ENCODE data around the gene TMEM14B.
"Not testable (repeated sequence)": the region's sequence is repeated elsewhere in the genome, so short reads cannot be mapped to it uniquely, and the experiment has no call there.

Gene TMEM14B

GRCh38 chr6:10743515-10743914 lies 4.1 kb upstream of the TMEM14B start:
- no peak for DNase-seq (ENCODE audit: low read depth, low spot score)

GRCh38 chr6:10745116-10745515 lies 2.5 kb upstream of the TMEM14B start:
- DNase-seq (ENCODE audit: low read depth, low spot score), result no peak
- H3K27ac ChIP-seq, result no peak overlapping the region

More at GRCh38 chr6:10743515-10743914, 4.1 kb upstream of the TMEM14B start:
- H3K27ac ChIP-seq, result no peak overlapping the region

DNA sequence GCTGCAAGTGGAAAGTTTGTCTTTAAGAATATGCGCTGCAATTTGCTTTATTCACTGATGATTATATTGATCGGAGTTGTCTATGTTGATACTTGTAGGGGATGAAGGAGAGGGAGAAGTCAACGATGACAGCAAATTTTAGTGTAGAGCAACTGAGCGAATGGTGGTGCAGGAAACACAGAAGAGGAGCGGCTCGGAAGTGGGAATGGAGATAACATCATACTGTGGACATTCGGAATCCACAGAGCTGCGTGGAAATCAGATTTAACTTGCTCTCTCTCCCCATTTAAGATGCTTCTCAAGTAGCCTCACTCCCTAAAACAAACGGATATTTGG lies 722 bp upstream of the TMEM14B start:
- peak overlapping the region; percentile 47 for H3K27ac ChIP-seq
- no peak for DNase-seq (ENCODE audit: low read depth, low spot score)

DNA sequence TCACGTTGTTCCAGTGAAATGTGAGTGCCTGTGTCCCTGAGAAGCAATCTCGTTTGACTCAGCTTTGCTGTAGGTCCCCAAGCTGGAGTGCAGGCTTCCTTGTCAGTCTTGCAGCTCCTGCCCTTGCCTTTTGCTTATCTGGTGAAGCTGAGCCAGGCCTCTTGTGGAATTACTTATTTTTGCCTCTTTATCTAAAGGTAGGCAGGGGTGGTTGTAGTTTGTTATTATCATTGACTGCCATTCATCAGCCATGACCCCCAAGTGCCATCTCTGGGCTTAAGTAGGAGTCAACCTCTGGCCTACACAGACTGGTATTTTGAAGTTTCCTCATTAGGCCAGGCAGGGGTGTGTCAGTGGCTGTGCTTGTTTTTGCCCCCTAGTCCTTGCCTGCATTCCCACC lies 2.1 kb downstream of the TMEM14B start:
- no peak overlapping the region for H3K27ac ChIP-seq
- DNase-seq (ENCODE audit: low read depth, low spot score), result no peak

DNA sequence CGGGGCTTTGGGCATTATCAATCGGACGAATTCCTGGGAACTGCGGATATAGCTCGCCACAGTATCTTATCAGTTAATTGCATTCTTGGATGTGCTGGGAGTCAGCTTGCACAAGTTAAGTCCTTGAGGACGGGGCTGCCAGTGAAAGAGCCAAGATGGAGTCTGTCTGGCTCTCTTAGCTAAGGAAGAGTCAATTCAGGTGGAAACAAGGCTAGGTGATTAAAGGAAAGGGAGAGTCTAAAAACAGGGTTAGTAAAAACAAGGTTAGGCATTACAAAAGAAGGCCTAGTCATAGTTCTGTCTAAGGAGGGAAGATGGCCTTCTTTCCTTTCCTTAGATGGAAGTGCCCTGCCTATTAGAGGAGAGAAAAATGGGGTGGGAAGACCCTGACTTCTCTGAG lies 3.0 kb downstream of the TMEM14B start:
- DNase-seq (ENCODE audit: low read depth, low spot score); H3K27ac ChIP-seq: not testable (repeated sequence)

- not testable (repeated sequence) for H3K27ac ChIP-seq; DNase-seq (ENCODE audit: low read depth, low spot score)
Observed at GRCh38 chr6:10751757-10752156, 4.2 kb downstream of the TMEM14B start.

DNA sequence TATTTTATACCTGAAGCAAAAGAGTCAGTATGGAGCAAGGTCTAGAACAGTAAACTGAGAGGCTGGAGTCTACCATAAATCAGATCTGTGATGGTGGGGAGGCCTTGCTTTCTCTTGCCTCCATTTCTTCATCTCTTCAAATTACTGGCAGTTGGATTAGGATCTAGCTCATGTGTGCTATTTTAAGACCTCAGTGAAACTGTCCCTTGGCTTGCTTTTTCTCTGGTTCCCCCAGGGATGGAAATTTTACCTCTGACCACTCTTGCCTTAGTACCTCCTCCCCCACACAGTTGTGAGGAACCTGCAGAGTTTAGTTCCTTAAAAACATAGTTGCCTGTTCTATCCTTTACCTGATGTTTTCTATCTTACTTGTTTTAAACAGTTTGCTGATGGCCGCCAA lies 8.5 kb downstream of the TMEM14B start:
- no peak overlapping the region for H3K27ac ChIP-seq
- no peak for DNase-seq (ENCODE audit: low read depth, low spot score)

- DNase-seq (ENCODE audit: low read depth, low spot score), result peak; percentile 87
- H3K27ac ChIP-seq, result peak overlapping the region; percentile 95
Observed at GRCh38 chr6:10759312-10759839, 11.8 kb downstream of the TMEM14B start.

GRCh38 chr6:10759884-10760329 lies 12.3 kb downstream of the TMEM14B start:
- H3K27ac ChIP-seq, result peak overlapping the region; percentile 95
- DNase-seq (ENCODE audit: low read depth, low spot score), result peak; percentile 96

- no peak overlapping the region for H3K27ac ChIP-seq
- DNase-seq (ENCODE audit: low read depth, low spot score), result no peak
Observed at GRCh38 chr6:10763006-10763405, 15.4 kb downstream of the TMEM14B start.

GRCh38 chr6:10769419-10769818 lies 21.8 kb downstream of the TMEM14B start:
- no peak overlapping the region for H3K27ac ChIP-seq
- no peak for DNase-seq (ENCODE audit: low read depth, low spot score)

DNA sequence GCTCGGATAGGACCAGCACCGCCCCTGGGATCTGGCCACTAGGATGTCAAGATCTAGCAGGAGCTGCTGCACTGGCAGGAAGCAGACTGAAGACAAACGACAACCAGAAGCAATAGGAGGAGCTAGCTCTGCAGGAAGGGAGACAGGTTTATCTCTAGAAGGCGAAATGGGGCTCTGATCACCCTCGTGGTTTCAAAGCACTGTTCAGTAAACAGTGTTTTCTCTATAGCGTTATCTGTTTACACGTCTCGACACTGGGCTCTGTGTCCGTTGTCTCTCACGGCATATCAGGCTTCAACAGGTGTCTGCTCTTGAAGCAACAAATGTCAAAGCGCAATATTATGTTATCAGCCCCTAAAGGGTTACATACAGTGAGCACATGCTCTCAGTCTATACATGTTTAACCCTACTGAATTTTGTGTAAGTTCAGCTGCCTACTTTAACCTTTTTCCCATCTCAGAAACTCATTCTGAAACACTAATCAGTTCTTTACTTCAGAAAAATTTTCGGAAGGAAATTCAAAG lies 23.8 kb downstream of the TMEM14B start:
- DNase-seq (ENCODE audit: low read depth, low spot score), result no peak

DNA sequence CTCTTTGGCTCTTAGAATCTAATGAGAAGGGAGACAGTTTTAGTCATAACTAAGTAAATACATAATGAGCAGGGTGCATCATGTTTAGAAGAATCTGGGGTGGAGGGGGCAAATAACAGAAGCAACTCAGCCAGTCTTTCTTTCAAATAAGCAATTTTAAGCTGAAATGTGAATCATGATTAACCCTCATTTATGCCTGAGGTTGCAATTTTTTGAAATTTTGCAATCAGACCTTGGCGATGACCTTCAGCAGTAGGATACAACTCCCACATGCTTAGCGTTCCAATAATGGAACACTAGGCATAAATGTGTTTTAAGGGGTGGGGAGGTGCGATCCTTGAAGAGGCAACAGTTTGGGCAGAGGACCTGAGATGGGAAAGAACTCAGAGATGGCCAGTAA lies 30.6 kb downstream of the TMEM14B start:
- H3K27ac ChIP-seq, result no peak overlapping the region
- no peak for DNase-seq (ENCODE audit: low read depth, low spot score)

More for the DNA sequence above, 23.8 kb downstream of the TMEM14B start:
- no peak overlapping the region for H3K27ac ChIP-seq

DNA sequence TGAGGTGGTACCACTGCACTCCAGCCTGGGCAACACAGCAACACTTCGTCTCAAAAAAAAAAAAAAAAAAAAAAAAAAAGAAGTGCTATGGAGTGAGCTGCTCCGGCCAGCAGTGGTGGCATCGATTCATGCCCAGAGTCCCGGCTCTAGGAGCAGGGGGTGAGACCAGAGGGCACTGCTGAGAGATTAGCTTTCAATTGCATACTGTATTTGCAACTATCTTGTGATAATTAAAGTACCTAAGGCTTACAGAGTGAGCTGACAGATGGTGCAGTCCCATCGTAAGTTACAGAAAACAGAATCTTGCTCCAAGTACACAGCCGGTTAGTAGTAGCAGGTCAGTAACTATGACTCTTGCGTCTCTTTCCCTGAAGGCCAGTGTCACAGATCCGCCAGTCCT lies 31.5 kb downstream of the TMEM14B start:
- H3K27ac ChIP-seq, result no peak overlapping the region
- no peak for DNase-seq (ENCODE audit: low read depth, low spot score)

- H3K27ac ChIP-seq, result no peak overlapping the region
- DNase-seq (ENCODE audit: low read depth, low spot score), result no peak
Observed at GRCh38 chr6:10791673-10792072, 44.1 kb downstream of the TMEM14B start.

GRCh38 chr6:10792101-10792500 lies 44.5 kb downstream of the TMEM14B start:
- H3K27ac ChIP-seq, result no peak overlapping the region
- no peak for DNase-seq (ENCODE audit: low read depth, low spot score)

- DNase-seq (ENCODE audit: low read depth, low spot score), result no peak
Observed at GRCh38 chr6:10793035-10793434, 45.4 kb downstream of the TMEM14B start.

GRCh38 chr6:10793695-10794094 lies 46.1 kb downstream of the TMEM14B start:
- H3K27ac ChIP-seq, result no peak overlapping the region
- no peak for DNase-seq (ENCODE audit: low read depth, low spot score)

More at GRCh38 chr6:10793035-10793434, 45.4 kb downstream of the TMEM14B start:
- no peak overlapping the region for H3K27ac ChIP-seq

GRCh38 chr6:10794239-10794638 lies 46.6 kb downstream of the TMEM14B start:
- H3K27ac ChIP-seq, result no peak overlapping the region
- DNase-seq (ENCODE audit: low read depth, low spot score), result no peak

DNA sequence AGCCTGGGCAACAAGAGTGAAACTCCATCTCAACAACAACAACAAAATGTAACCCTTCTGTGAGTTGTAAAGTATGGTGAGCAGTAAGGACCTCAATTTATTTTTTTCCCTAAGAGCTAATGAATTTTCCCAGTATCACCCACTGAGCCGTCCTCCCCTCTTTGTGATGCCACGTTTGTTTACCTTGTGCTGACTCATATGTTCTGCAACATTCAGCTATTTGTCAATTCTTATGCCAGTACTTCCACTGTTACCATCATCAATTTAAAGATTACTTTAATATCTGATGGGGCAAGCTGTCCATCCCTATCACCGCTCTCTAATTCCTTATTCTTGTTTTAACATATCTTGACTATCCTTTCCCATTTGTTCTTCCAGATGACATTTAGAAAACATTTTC lies 53.2 kb downstream of the TMEM14B start:
- H3K27ac ChIP-seq, result no peak overlapping the region
- DNase-seq (ENCODE audit: low read depth, low spot score), result peak; percentile 29

GRCh38 chr6:10801224-10801848 lies 53.7 kb downstream of the TMEM14B start:
- no peak overlapping the region for H3K27ac ChIP-seq
- DNase-seq (ENCODE audit: low read depth, low spot score), result no peak

Data from epithelial cell of prostate (primary cell).